GM06990 (cell line): Measurements from ENCODE around the gene RASSF10.
"Not testable (repeated sequence)": the region's sequence is repeated elsewhere in the genome, so short reads cannot be mapped to it uniquely, and the experiment has no call there.

Source experiments
- DNase-seq: peaks from one replicate; pipeline ENCODE4 v3.0.0-alpha.2; 2011; ENCODE audit not compliant: insufficient read length; ENCODE audit errors: extremely low read depth
- H3K27me3 ChIP-seq: replicated peaks from 2 replicates; pipeline ENCODE4 v1.6.0; 2011; ENCODE audit warnings: low read length; ENCODE audit not compliant: control insufficient read depth, insufficient read depth
- H3K36me3 ChIP-seq: 2 replicates; pipeline ENCODE4 v1.5.1; 2011; ENCODE audit warnings: low read length; ENCODE audit not compliant: control insufficient read depth, insufficient read depth
- H3K4me3 ChIP-seq: replicated peaks from 2 replicates; pipeline ENCODE4 v1.5.1; 2011; ENCODE audit warnings: low read depth, mild to moderate bottlenecking, control low read depth, low read length
- TF ChIP-seq, protein P1 (sequence below): IDR thresholded peaks from 2 replicates; pipeline ENCODE4 v1.5.1; 2011; ENCODE audit warnings: low read length, control low read depth, mild to moderate bottlenecking, inconsistent platforms; ENCODE audit not compliant: insufficient read depth, poor library complexity, severe bottlenecking

RASSF10 gene

DNA sequence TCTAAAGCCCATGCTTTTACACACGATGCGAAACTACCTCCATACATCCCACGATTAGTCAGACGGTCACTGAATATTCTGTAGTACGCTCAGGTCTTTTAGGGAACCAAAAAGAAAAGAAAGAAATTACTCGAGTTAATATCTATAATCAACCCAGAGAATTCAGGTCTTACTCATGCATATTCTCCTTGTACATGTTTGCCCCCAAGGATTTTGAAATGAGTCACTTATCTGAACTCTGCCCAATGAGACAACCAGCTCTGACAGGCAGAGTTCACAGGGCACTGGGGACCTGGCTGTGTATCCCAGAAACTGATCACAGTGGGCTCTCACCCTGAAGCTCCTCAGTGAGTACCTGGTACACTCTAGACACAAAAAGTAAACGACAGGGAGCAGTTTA, 29.2 kb downstream of the RASSF10 start:
- DNase-seq, result no peak
- H3K4me3 ChIP-seq, result no peak overlapping the region
- no peaks in the 10 kb centered on the region; the same call in 1 of the 2 replicates for H3K27me3 ChIP-seq
- TF ChIP-seq, protein P1, sequence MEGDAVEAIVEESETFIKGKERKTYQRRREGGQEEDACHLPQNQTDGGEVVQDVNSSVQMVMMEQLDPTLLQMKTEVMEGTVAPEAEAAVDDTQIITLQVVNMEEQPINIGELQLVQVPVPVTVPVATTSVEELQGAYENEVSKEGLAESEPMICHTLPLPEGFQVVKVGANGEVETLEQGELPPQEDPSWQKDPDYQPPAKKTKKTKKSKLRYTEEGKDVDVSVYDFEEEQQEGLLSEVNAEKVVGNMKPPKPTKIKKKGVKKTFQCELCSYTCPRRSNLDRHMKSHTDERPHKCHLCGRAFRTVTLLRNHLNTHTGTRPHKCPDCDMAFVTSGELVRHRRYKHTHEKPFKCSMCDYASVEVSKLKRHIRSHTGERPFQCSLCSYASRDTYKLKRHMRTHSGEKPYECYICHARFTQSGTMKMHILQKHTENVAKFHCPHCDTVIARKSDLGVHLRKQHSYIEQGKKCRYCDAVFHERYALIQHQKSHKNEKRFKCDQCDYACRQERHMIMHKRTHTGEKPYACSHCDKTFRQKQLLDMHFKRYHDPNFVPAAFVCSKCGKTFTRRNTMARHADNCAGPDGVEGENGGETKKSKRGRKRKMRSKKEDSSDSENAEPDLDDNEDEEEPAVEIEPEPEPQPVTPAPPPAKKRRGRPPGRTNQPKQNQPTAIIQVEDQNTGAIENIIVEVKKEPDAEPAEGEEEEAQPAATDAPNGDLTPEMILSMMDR, result no peak
- H3K36me3 ChIP-seq, result no peaks in the 10 kb centered on the region

DNA sequence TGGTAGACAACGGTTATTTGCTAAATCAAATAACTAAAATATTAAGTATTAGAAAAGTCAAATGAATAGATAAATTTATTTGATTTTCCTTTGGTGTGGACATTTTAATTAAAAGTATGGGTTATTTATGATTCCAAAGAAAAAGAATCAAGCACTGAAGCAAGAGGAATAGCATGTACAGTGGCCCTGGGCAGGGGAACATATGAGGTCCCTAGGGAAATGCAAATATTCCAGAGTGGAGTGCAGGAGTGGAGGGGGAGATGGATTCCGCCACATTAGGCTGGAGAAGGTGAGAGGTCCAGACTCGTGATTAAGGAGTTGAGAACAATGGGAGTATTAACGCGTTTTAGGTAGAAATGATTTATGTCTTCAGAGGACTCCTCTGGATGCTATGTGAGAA, 30.0 kb downstream of the RASSF10 start:
- Histone ChIP-seq H3K4me3 (no peak overlapping the region), H3K36me3 (no peaks in the 10 kb centered on the region), H3K27me3 (no peaks in the 10 kb centered on the region; the same call in 1 of the 2 replicates)
- TF ChIP-seq, protein P1, result no peak
- no peak for DNase-seq

- TF ChIP-seq, protein P1, result no peak
- Histone ChIP-seq H3K4me3 (no peak overlapping the region), H3K27me3 (no peaks in the 10 kb centered on the region; the same call in 1 of the 2 replicates), H3K36me3 (no peaks in the 10 kb centered on the region)
- DNase-seq, result no peak
These were observed 31.9 kb downstream of the RASSF10 start for GRCh38 chr11:13040969-13041561.

GRCh38 chr11:13042873-13043342, 33.8 kb downstream of the RASSF10 start:
- Histone ChIP-seq H3K4me3 (no peak overlapping the region), H3K36me3 (no peaks in the 10 kb centered on the region), H3K27me3 (no peaks in the 10 kb centered on the region; the same call in 1 of the 2 replicates)
- TF ChIP-seq, protein P1, result no peak
- no peak for DNase-seq

- no peak overlapping the region for H3K4me3 ChIP-seq
- no peaks in the 10 kb centered on the region; the same call in 1 of the 2 replicates for H3K27me3 ChIP-seq
- no peaks in the 10 kb centered on the region for H3K36me3 ChIP-seq
- TF ChIP-seq, protein P1, result no peak
- no peak for DNase-seq
These were observed 35.0 kb downstream of the RASSF10 start for GRCh38 chr11:13043912-13044628.

GRCh38 chr11:13045089-13045488, 36.0 kb downstream of the RASSF10 start:
- not testable (repeated sequence) for DNase-seq, H3K27me3 ChIP-seq, H3K4me3 ChIP-seq, H3K36me3 ChIP-seq
